ENCODE results near the gene CDH13.

GRCh38 chr16:82625066-82625968 lies 1.5 kb upstream of the CDH13 start:
- no peak for TF ChIP-seq HDAC2 (IDR thresholded peaks at IDR 0.05)
- TF ChIP-seq EGR1 (IDR thresholded peaks at IDR 0.05; ENCODE audit: borderline replicate concordance in 1 of 2, low read depth in 2 of 2, low read length in 2 of 2), result no peak
- no peak for TF ChIP-seq FOS (IDR thresholded peaks at IDR 0.05; ENCODE audit: borderline replicate concordance, extremely low read depth, insufficient read length)
